Measurements from ENCODE around the gene MUC2.

The MUC2 gene

DNA sequence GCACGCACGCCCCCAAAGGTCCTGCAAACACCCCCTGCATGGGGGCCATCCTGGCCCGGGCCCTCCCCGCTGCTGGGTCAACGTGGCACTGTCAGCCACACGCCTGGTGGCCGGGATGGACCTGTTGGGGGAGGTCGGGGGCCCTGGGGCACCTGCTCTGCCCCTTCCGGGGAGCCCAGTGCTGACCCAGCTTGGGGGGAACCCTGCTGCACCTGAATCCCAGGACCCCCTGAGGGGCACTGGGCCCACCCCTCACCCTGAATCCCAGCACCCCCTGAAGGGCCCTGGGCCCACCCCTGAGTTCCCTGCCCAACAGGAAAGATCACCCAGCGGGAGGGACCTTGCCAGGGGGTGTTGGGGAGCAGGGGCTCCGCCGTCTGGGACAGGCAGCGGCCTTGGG is 37.7 kb upstream of the MUC2 start:
- no peak for DNase-seq

DNA sequence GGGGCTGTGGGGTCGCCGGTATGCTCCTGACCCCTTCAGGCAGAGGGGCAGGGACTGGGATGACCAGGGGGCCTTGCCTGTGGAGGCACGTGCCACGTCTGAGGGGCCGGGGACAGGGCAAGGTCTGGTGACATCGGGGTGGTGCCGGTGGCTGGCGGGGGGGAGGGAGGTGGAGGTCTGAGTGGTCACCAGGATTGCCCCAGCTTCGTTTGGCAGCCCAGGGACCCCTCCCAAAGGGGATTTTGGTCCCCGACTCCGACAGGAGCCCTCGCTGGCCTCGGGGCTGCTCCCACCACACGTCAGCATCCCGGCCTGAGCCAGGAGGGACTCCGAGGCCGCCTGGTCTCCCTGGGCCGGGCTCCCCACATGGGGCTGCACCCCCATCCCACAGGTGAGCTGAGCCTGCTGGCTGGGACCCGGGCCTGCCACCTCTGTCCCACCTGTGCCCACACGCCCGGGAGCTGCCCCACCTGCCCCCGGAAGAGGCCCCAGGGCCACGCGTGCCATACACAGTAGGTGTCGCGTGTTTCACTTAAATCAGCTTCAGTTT is 37.1 kb upstream of the MUC2 start:
- no peak for DNase-seq

DNA sequence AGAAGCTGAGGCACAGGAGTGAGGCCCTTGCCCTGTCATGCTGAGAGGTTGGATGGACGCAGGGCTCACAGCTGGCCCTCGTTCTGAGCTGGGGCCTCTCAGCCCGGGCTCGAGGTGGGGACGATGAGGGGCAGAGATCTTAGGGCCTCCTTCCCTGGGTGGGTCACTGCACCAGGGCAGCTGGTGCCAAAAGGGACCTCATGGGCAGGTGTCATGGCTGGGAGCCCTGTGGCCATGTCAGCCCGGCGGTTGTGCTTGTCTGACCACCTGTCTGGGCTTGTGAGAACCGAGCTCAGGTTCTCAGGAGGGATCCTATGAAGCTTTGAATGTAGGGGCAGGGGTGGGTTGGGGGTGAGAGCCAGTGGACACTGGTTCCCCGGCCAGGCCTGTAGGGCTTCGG is 36.3 kb upstream of the MUC2 start:
- no peak for DNase-seq

DNA sequence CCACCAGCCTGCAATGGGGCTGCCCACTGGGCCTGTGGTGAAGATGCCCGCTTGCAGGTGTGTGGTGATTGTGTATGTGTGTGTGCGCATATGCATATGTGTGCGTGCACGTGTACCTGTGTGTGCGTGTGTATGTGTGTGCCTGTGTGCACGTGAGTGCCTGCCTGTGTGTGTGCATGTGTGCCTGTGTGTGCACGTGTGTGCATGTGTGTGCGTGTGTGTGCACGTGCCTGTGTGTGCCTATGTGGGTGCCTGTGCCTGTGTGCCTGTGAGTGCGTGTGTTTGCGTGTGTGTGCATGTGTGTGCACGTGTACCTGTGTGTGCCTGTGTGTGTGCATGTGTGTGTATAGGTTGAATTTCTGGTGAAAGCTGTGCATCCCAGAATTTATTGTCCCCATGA is 35.8 kb upstream of the MUC2 start:
- DNase-seq: no peak

DNA sequence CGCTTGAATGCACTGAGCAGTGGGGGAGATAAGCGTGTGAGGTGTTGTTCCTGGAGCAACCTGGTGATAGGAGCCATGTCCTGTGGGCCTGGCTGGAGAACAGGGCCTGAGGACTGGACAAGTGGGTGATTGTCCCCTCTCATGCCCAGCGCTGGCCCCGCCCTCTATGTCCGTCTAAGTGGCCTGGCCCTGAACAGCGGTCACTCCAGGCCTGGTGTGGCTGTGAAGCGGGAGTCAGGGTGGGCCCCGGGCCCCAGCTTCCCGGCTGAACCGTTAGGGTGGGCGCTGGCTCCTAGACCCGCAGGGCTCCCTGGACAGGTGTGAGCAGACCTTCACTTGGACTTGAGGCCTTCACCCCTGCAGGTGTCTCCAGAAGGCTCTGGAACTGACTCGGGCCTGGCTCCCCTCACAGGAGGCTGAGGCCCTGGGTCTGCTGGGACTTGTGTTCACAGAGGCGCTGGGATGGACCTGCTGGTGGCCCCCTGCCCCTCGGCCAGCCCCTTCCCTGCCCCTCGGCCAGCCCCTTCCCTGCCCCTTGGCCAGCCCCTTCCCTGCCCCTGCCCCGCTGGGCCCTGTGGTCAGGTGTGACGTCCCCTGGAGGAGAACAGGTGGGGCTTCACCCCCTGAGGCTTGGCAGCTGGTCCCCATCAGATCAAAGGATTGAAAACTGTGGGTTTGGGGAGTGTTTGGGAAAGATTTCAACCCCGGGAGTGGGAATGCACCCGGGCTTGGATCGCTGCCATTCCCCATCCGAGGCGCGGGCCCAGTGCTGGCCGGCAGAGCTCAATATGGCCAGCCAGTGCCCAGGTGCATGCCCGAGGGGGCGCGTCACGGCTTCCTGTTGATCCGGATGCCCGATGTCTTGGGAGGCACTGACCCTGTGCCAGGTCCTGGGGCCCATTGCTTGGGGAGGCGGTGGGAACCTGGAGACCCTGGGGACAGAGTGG is 34.9 kb upstream of the MUC2 start:
- no peak for DNase-seq

DNA sequence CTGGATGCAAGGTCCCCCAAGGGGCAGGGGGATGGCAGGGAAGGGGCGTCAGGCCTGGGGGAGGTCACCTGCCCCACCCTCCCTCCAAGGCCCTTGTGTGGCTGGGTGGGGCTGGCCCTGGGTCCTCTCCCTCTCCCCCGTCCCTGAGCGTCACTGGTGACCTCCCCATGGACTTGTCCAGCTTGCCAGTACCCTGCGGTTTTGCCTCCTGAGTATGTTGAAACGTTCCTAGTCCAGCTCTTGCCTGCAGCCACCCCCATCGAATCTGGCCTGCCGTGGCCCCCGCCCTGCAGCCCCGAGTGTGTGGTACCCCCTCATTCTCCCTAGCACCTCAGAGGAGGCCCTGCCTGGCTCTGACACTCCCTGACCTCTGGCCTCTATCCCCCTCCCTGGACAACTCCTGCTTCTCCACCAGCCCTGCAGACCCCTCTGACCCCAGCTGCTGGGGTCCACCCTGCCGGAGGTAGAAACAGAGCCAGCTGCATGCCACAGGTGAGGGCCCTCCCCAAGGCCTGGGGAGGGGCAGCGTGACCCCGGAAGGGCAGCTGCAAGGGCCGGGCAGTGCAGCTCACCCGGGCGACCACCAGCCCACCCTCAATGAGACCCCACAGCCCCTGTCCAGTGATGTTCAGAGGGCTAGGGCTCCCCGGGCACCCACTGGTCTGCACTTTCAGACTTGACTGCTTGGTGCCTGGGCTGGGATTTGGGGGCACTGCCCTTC is 34.1 kb upstream of the MUC2 start:
- no peak for DNase-seq

DNA sequence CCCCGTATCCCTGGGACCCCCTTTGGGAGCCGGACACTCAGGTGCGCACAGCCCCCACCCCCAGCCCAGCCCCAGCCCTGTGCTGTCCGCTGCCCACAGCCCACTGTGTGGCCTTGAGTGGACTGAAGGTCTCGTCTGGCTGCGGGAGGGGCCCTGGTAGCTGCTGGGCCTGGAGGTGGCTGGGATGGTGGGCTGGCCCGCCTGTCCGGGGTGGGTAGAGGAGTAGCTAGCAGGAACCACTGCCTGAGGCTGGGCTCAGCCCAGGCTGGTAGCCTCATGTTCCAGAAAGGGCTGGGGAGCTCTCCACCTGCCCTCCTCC is 33.6 kb upstream of the MUC2 start:
- DNase-seq: no peak

DNA sequence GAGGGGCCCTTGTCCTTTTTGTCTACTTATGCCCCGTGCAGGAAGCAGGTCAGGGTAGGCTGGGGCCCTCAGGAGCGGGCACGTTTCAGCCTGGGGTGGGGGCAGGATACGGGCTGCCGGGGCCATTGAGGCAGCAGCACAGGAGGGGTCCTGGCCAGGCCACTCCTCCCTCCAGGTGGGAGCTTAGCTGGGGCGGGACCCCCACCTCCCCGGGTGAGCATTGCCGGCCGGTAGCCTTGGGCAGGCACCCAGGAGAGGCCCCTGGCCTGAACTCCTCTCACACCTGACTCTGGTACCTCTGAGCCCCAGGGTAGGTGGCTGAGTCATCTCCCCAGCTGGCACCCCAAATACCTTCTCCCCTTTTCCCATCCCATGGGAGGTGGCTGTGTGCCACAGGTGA is 33.2 kb upstream of the MUC2 start:
- no peak for DNase-seq

DNA sequence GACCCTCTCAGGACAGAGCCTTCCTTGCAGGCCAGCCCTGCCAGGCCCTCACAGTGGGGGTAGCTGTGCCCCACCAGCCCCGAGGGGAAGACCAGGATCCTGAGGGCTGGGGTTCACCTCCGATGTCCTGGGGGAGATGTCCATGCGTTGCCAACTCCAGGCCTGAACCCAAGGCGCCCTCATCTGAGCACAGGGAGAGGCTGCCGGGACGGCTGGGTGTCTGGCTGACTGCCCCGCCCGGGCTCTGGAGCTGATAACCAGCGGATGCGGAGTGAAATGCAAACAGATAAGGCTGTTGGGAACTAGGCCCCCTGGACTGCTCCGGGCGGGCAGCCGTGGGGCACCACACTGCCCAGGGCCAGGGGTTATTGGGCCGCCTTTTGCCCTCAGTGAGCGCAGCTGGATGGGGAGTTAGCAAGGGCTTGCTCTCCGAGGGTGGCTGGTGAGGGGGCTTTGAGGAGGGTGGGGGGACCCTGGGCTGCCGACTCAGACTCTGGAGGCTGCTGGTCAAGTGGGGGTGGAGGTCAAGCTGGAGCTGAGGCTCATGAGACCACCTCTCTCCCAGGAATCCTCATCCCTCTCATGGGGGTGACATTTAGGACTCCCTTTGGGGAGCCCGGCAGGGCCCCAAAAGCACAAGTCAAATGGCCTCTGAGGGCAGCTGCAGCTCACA is 32.6 kb upstream of the MUC2 start:
- DNase-seq: no peak

DNA sequence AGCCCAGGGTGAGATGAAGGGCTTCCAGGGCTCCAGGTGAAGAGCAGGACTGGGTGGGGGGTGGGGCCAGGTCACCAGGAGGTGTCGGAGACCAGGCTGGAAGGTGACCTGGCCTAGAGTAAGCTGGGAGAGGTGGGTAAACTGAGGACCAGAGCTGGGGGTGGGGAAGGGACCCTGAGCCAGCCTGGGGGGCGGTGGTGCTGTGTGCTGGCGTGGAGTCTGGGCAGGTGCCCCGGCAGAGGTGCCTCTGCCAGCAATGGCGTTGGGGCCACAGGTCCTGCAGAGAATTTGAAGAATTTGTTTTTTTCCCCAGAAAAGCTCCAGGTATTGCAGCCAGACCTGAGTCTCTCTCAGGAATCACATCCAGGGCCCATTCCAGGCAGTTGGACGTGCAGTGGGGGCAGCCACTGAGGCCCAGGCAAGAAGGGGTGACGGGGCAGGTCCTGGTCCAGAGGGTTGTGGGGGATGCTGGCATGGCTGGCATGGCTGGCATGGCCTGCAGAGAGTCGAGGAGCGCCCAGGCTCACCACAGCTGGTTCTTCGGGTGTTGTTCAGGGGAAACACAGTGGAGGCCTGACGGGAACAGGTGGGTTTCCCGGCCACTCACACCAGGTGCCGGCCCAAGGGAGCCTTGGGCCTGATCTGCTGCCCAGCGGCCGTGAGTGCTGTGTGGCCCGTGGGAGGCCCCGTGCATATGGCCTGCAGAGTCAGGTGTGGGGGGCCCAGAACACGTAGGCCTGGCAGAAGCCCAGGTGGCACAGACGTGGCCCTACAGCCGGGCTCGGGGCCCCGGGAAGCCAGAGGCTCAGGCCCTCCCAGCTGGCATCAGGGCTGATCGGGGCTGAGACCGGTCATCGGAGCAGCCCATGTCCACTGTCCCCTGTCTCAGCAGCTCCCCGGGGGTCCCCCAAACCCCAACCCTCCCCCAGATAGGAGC is 31.8 kb upstream of the MUC2 start:
- no peak for DNase-seq

DNA sequence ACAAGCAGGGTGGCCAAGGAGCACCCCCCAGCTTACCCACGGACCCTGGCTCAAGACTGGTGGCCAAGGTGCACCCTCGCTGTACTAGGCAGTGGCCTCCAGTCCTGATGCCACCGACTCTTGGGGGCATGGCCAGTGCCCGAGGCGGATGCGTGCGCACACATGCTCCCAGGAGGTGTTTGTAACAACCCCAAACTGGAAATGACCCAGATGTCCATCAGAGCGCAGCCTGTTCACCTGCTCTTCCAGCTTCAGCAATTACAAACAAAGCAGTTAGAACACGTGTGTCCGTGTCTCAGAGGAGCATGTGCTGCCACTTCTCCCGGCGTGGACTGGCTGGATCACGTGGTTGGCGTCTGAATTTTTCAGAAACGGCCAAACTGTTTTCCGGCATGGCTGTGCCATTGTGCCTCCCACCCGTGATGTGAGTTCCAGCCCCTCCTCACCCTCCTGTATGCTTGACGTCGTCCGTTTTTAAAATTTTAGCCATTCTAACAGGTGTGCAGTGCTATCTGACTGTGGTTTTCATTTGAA is 31.0 kb upstream of the MUC2 start:
- DNase-seq: no peak

DNA sequence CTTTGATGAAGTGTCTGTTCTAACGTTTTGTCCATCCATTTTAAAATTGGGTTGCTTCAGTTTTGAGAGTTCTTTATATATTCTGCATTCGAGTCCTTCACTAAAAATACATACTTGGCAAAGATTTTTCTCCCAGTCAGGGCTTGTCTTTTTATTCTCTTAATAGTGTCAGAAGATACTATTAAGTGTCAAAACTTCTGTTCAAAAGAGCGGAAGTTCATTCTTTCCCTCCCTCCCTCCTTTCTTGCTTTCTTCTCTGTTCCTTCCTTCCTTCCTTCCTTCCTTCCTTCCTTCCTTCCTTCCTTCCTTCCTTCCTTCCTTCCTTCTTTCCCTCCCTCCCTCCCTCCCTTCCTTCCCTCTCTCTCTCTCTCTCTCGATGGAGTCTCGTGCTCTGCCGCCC is 30.5 kb upstream of the MUC2 start:
- no peak for DNase-seq

DNA sequence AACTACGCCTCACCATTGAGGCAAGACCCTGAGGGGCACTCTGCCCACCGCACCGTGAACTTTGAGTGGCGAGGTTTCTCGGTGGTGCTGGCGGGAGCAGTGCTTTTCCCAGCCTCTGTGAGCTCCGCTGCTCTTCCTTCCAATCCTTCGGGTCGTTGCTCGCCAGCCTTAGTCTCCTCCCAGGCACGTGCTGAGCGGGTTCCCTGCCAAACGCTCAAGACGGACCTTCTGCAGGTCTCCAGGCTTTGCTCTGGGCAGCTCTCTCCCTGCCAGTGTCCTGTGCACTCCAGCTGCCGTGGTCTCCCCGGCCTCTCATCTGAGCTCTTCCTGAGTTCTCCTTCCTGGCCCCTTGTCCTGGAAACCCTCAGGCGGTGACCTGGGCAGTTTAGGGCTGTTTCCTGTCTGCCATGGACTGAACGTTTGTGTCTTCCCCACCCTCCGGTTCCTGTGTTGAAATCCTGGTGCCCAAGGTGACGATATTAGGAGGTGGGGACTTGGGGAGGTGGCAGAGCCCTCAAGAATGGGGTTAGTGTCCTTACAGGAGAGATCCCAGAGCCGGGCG is 27.0 kb upstream of the MUC2 start:
- DNase-seq: no peak

DNA sequence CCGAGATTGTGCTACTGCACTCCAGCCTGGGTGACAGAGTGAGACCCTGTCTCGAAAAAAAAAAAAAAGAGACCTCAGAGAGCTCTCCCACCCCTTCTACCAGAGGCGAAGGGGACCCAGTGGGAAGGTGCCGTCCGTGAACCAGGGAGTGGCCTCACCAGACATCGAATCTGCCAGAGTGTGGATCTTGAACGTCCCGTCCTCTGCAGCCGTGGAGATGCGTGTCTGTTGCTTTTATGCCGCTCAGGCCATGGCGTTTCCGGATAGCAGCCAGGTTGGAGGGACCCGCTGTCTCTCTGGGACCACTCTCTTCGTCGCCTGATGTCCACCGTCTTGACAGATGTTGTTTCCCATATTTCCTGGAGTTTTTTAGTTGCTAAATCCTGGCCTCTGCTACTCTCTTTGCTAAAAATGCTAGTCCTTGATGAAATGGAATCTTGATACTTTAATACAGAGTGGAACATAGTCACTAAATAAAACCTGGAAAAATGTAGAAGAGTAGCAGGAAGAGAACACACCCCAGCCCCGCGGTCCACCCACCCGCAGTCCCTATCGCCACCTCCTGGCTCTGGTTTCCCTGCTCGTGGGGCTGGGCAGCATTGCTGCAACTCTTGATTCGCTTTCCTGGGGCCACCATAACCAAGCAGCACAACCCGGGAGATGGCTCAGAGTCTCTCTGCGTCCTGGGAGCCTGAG is 26.2 kb upstream of the MUC2 start:
- DNase-seq: no peak

DNA sequence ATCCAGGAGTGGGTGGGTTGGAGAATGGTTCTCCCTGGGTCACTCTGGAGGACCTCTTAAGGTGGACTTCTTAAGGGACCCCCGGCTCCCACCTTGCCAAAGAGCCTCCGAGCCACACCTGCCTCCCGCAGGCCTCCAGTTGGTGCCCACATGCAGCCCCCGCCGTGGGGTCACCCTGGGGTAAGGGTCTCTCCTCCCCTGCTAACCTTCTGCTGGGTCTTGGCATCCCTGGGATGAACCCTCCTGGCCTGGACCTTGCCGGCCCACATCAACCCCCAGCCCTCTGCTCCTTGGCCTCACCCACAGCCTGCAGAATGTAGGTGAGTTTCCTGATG is 25.6 kb upstream of the MUC2 start:
- no peak for DNase-seq

DNA sequence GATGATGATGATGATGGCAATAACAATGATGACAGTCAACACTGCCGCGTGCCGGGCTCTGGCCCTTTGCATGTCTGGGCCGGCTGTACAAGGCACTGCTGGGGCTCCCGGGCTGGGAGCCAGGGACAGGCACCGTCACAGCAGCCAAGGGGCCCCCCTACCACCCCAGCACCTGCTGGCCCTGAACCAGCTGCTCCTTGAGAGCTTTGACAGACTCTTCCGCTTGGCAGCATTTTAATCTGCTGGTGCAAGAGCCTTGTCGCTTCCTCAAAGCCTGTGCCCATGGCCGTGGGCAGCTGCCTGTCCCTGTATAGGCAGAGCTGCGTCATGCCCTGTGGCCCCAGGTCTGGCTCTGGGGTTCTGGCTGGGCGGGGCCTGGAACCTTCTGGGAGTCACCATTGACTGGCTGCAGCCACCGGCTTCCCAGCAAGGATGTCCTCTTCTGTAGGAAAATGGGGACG is 25.2 kb upstream of the MUC2 start:
- no peak for DNase-seq

DNA sequence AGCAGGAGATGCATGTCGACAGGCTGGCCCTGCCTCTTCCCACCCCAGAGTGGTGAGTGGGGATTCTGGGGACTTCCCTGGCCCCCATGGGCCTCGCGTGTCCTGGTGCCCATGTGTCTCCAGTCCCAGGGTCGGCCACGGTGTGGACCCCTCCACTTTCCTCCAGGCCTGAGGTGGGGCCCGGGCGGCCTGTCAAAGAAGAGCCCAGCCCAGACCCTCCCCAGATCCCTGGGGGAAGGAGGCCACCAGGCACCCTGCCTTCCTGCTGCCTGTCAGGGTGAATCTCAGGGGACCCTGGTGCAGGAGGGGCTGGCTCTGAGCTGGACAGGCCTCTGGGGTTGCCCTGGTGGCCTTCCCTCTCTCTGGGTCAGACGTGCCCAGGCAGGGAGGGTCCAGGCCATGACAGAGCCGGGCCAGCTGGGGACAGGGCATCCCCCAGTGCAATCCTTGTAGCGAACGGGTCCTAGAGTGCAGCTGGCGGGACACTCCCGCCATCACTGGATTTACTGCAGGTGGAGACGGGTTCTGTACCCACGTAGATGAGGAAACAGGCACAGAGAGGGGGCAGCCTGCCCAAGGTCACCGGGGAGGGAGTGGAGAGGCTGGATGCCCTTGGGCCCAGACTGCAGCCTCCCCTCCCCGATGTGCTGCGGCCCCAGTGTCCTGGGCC is 24.6 kb upstream of the MUC2 start:
- DNase-seq: no peak

DNA sequence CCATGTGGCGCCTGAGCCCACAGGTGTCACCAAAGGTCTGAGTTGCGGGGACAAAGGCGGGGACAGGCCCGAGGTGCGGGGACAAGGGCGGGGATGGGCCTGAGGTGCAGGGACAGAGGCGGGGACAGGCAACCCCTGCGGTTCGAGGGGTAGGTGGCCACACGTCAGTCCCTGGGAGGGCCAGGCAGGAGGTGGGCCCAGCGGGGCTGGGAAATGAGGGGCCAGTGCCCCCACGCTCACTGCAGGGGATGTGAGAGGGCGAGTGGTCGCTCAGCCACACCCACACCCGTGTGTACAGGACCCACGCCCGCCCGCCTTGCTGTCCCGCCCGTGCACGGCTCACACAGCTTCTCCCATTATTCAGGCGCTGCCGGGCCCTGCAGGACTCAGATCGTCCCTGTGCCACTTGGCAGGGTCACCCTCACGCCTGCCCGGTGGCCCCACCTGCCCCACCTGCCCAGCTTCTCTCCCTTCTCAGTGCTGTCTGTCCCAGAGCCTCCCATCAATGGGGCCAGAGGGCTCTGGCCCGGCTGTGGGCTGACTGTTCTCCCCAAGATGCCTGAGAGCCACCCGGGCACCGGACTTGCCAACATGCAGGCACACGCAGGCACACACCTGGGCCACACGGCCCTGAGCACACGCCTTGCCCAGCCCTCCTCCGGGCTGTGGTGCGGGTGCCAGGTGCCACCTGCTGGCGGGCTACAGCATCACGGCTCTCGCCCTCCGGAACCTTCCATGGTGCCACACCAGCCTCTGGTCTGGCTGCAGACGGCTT is 23.9 kb upstream of the MUC2 start:
- DNase-seq: peak; percentile 61 to 73

DNA sequence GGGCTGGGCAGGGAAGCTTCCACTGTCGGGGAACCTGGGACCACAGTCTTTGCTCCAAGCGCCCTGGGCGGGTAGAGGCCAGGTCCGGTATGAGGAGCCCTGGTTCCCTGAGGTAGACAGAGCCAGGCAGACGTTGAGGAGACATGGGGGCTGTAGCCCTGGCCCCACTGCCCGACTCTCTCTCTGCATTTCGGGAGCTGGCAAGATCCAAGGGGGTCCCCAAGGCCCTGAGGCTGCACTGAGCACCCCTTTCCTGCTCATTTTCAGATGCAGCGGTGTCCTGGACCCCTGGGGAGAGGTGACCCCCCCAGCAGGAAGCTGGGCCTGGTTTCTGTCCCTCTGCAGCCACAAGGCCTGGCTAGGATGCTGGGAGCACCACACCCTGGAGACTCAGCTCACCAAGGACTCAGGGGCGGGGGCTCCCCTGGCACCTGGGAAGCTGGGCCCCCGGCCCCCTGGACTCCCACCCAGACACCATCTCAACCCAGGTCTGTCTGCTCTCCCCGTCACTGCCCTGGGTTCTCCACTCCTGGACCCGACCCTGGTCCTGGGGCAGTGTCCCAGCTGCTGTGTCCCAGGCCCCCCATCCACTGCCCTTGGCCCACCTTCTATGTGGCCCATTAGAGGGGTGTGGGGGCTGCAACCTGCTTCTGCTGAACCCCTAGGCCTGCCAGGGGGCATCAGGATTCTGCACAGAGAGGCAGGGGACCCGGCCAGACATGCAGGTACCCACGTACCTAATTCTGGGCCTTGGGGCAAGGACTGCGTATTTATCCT is 23.1 kb upstream of the MUC2 start:
- no peak for DNase-seq
